Measurements from ENCODE around the gene NKAPL. TPM values are rescaled to one million over a fixed set of nuclear protein-coding genes. Genes with fewer than 3 reads are reported as not detected.

NKAPL gene
- total and polyA plus RNA-seq, 2 donors (not counting 3 experiments of a cell fraction or from before 2014, with no cell fraction given) = 0.72 to 1.1 TPM

DNA sequence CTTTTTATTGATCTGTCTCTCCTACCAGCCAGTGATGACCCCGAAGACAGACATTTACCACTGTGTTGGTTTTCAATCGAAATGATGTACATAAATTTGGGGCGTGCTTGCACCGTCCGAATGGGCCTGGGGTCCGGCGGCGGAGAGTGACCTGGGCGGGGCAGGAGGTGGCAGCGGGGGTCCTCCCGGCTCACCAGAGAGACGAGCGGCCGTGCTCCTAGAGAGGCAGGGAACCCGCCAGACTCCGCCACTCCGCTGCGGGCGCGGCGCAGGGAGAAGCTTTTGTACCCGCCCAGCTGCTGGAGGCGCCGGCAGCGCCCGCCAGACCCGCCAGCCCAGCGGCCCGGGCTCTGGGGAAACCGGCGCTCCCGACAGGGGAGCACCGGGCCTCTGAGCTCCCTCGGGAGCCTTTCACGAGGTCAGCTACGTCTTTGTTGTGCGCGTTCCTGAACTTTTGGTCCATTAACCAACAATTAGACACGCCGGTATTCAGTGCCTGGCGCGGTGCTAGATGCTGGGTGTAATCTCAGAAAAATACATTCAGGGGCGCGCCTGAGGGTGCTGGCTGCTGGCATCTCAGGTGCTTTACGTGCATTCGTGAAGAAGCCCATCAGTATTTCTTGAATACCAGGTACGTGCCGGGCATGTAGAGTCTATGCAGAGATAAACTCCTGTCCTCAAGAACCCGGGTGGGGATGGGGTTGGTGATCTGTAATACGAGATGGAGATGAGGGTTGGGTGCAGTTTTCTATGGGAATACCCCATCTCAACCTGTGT is 22.4 kb downstream of the NKAPL start, which contains the start of gene PGBD1:
Gene PGBD1, plus strand, starts transcription at position 285 of the 777 bp plus-strand sequence. CDS start 2,242 bp downstream, outside the sequence.
- H3K79me2 ChIP-seq (ENCODE audit: control insufficient read depth, insufficient read depth, low read length) = peaks cover 16% of the 10 kb centered on the region
- no peaks in the 10 kb centered on the region for H3K9me1 ChIP-seq (replicated peaks; ENCODE audit: control insufficient read depth, extremely low read depth, insufficient read depth, low read length)
- no TSS peak for BruUV-seq (replicated peaks)
- peaks cover 7% of the 10 kb centered on the region for H3K4me1 ChIP-seq (ENCODE audit: control insufficient read depth, extremely low read depth, insufficient read depth, low read length)
- DNase-seq (ENCODE audit: low read depth, low spot score) (peak; percentile 77), FAIRE-seq (peak; percentile 59)
- peak within 1 kb of the TSS; percentile 46 for H3K27ac ChIP-seq (ENCODE audit: insufficient read depth, low read depth, low read length)
- H2AFZ ChIP-seq (ENCODE audit: low read depth, low read length) = peak within 1 kb of the TSS; percentile 91
- peak within 1 kb of the TSS; percentile 82 for H3K9ac ChIP-seq (replicated peaks; ENCODE audit: extremely low read depth, insufficient read depth, low read length)
- ChIA-PET POLR2A (interaction anchor here (0.5 to 2.1 kb wide), 5 partner anchors 14 to 90 kb away, joined by 3 to 7 read pairs (median 5); partner anchors contain the start of genes ZKSCAN4, ZSCAN26 and ZSCAN31), CTCF (interaction anchor here (0.7 to 1.8 kb wide), 7 partner anchors 14 to 162 kb away, joined by 3 to 19 read pairs (median 5); partner anchors contain the start of genes ZKSCAN4, ZKSCAN8, ZSCAN23 and ZSCAN26)
- peaks cover 6 to 10% of the 10 kb centered on the region in 2 experiments for H3K36me3 ChIP-seq (ENCODE audit: control insufficient read depth in 2 of 2, extremely low read depth in 1 of 2, insufficient read depth in 2 of 2, low read length in 2 of 2)
- intact Hi-C loops (cut with micrococcal nuclease) = loop anchor here (1.0 to 10.0 kb wide), 10 partner anchors 15 to 403 kb away; partner anchors contain the start of genes ZKSCAN3, ZKSCAN4, ZKSCAN8 and ZNF165
- dilution Hi-C loops (cut with MboI; ENCODE audit: extremely low pct_ligation_motif_present, low sequenced_read_pairs) = no loop called here
- no peaks in the 10 kb centered on the region for H3K27me3 ChIP-seq (ENCODE audit: control insufficient read depth in 2 of 2, insufficient read depth in 2 of 2, low read length in 2 of 2)
- no peaks in the 10 kb centered on the region for H4K20me1 ChIP-seq (replicated peaks; ENCODE audit: control insufficient read depth, extremely low read depth, insufficient read depth, low read length)
- H3K9me3 ChIP-seq (replicated peaks; ENCODE audit: control insufficient read depth, insufficient read depth, low read length) = no peaks in the 10 kb centered on the region
- H3K4me3 ChIP-seq (replicated peaks in 1 of 3; ENCODE audit: insufficient read depth in 1 of 3, low read depth in 1 of 3, low read length in 3 of 3) = peak within 1 kb of the TSS; percentile 68 to 96 (median 93)
- peak within 1 kb of the TSS; percentile 96 for H3K4me2 ChIP-seq (ENCODE audit: insufficient read depth, low read length)
- TF ChIP-seq POLR2A (IDR thresholded peaks at IDR 0.05; ENCODE audit: low read depth, low read length) (peak; percentile 81), FOS (IDR thresholded peaks at IDR 0.05; ENCODE audit: borderline replicate concordance, insufficient read depth, low read length) (no peak), EZH2 (IDR thresholded peaks at IDR 0.05; ENCODE audit: borderline replicate concordance, low read depth, low read length, severe bottlenecking) (no peak), POLR2AphosphoS5 (IDR thresholded peaks at IDR 0.05; ENCODE audit: insufficient read depth, low read depth, low read length) (peak; percentile 79)

GRCh38 chr6:28282926-28283325 is 23.8 kb downstream of the NKAPL start:
- no peak overlapping the region for H3K27ac ChIP-seq (ENCODE audit: insufficient read depth, low read depth, low read length)
- no peaks in the 10 kb centered on the region for H3K9me1 ChIP-seq (replicated peaks; ENCODE audit: control insufficient read depth, extremely low read depth, insufficient read depth, low read length)
- H2AFZ ChIP-seq (ENCODE audit: low read depth, low read length) = no peak overlapping the region
- H4K20me1 ChIP-seq (replicated peaks; ENCODE audit: control insufficient read depth, extremely low read depth, insufficient read depth, low read length) = no peaks in the 10 kb centered on the region
- no TSS peak for BruUV-seq (replicated peaks)
- intact Hi-C loops (cut with micrococcal nuclease) = loop anchor here (5.0 to 10.0 kb wide), 3 partner anchors 54 to 402 kb away; partner anchors contain the start of genes ZNF165 and ZSCAN31
- ChIA-PET CTCF (interaction anchor here (0.6 kb wide), 1 partner anchor 48 kb away, joined by 3 read pairs; no protein-coding TSS in a partner anchor), POLR2A (interaction anchor here (0.6 to 2.1 kb wide), 3 partner anchors 52 to 100 kb away, joined by 3 to 7 read pairs (median 3); no protein-coding TSS in a partner anchor)
- H3K9me3 ChIP-seq (replicated peaks; ENCODE audit: control insufficient read depth, insufficient read depth, low read length) = no peaks in the 10 kb centered on the region
- H3K4me3 ChIP-seq (replicated peaks in 1 of 3; ENCODE audit: insufficient read depth in 1 of 3, low read depth in 1 of 3, low read length in 3 of 3) = no peak overlapping the region
- DNase-seq (ENCODE audit: low read depth, low spot score) (no peak), FAIRE-seq (no peak)
- TF ChIP-seq EZH2 (IDR thresholded peaks at IDR 0.05; ENCODE audit: borderline replicate concordance, low read depth, low read length, severe bottlenecking) = no peak
- no peak for TF ChIP-seq MYC (IDR thresholded peaks at IDR 0.05; ENCODE audit: low read depth, low read length)
- TF ChIP-seq FOS (IDR thresholded peaks at IDR 0.05; ENCODE audit: borderline replicate concordance, insufficient read depth, low read length) = no peak
- TF ChIP-seq MAX (IDR thresholded peaks at IDR 0.05; ENCODE audit: insufficient read depth, insufficient read length) = no peak
- no peak for TF ChIP-seq POLR2A (IDR thresholded peaks at IDR 0.05; ENCODE audit: low read depth, low read length)
- no peak for TF ChIP-seq GATA2 (IDR thresholded peaks at IDR 0.05; ENCODE audit: insufficient read depth, insufficient read length, low read depth, low read length)
- no peak for TF ChIP-seq POLR2AphosphoS5 (IDR thresholded peaks at IDR 0.05; ENCODE audit: insufficient read depth, low read depth, low read length)
- no peak for TF ChIP-seq CTCF (IDR thresholded peaks at IDR 0.05; ENCODE audit: extremely low read depth in 1 of 2, insufficient read depth in 1 of 2, low read depth in 1 of 2, low read length in 2 of 2)
- TF ChIP-seq JUN (IDR thresholded peaks at IDR 0.05; ENCODE audit: borderline replicate concordance, insufficient read depth, insufficient read length, low read depth) = no peak
- H3K4me2 ChIP-seq (ENCODE audit: insufficient read depth, low read length) = no peak overlapping the region
- H3K36me3 ChIP-seq (ENCODE audit: control insufficient read depth in 2 of 2, extremely low read depth in 1 of 2, insufficient read depth in 2 of 2, low read length in 2 of 2) = peaks cover 7 to 8% of the 10 kb centered on the region in 2 experiments
- peaks cover 7% of the 10 kb centered on the region for H3K4me1 ChIP-seq (ENCODE audit: control insufficient read depth, extremely low read depth, insufficient read depth, low read length)
- no peaks in the 10 kb centered on the region for H3K27me3 ChIP-seq (ENCODE audit: control insufficient read depth in 2 of 2, insufficient read depth in 2 of 2, low read length in 2 of 2)
- H3K9ac ChIP-seq (replicated peaks; ENCODE audit: extremely low read depth, insufficient read depth, low read length) = no peak overlapping the region
- peaks cover 16% of the 10 kb centered on the region for H3K79me2 ChIP-seq (ENCODE audit: control insufficient read depth, insufficient read depth, low read length)
- dilution Hi-C loops (cut with MboI; ENCODE audit: extremely low pct_ligation_motif_present, low sequenced_read_pairs) = no loop called here
